ENCODE data around the gene SLC49A3. TPM values are rescaled to one million over a fixed set of nuclear protein-coding genes. Genes with fewer than 3 reads are reported as not detected.
A peak's percentile ranks its signal among the peaks of the same experiment; 100 is the strongest.

The SLC49A3 gene
- total and polyA plus RNA-seq, 2 of the 13 experiments (the other 11 are each of a cell fraction or from before 2014, with no cell fraction given) = 0.07 to 0.17 TPM

GRCh38 chr4:658681-659667, 30.0 kb downstream of the SLC49A3 start (continued):
- TF ChIP-seq, protein P1, sequence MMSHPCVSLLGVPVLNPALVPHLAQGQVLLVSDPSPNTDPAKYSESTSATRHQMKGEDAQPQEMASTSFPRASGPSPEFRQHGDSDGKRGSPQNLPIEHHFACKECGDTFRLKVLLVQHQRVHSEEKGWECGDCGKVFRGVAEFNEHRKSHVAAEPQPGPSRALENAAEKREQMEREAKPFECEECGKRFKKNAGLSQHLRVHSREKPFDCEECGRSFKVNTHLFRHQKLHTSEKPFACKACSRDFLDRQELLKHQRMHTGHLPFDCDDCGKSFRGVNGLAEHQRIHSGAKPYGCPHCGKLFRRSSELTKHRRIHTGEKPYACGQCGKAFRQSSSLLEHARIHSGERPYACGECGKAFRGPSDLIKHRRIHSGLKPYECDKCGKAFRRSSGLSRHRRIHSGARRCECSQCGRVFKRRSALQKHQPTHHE (CRISPR knock-in tag; IDR thresholded peaks at IDR 0.05; ENCODE audit: borderline replicate concordance) = no peak
- no peak for TF ChIP-seq SRSF9 (IDR thresholded peaks at IDR 0.05; ENCODE audit: borderline replicate concordance, insufficient read depth, low read depth, low read length, poor library complexity, severe bottlenecking)
- TF ChIP-seq, protein P2, sequence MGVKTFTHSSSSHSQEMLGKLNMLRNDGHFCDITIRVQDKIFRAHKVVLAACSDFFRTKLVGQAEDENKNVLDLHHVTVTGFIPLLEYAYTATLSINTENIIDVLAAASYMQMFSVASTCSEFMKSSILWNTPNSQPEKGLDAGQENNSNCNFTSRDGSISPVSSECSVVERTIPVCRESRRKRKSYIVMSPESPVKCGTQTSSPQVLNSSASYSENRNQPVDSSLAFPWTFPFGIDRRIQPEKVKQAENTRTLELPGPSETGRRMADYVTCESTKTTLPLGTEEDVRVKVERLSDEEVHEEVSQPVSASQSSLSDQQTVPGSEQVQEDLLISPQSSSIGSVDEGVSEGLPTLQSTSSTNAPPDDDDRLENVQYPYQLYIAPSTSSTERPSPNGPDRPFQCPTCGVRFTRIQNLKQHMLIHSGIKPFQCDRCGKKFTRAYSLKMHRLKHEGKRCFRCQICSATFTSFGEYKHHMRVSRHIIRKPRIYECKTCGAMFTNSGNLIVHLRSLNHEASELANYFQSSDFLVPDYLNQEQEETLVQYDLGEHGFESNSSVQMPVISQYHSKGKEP (CRISPR knock-in tag; IDR thresholded peaks at IDR 0.05) = no peak
- no peak for TF ChIP-seq PAWR (CRISPR knock-in tag; IDR thresholded peaks at IDR 0.05; ENCODE audit: borderline replicate concordance)
- no peak for TF ChIP-seq CCAR2 (optimal IDR thresholded peaks at IDR 0.05; ENCODE audit: low read depth, low read length)
- TF ChIP-seq HDAC1 (CRISPR knock-in tag; IDR thresholded peaks at IDR 0.05) = peak; percentile 70
- no peak for TF ChIP-seq MIER3 (CRISPR knock-in tag; IDR thresholded peaks at IDR 0.05; ENCODE audit: borderline replicate concordance)
- TF ChIP-seq ELF4 (CRISPR knock-in tag; IDR thresholded peaks at IDR 0.05; ENCODE audit: borderline replicate concordance) = no peak
- TF ChIP-seq KDM5A (IDR thresholded peaks at IDR 0.05; ENCODE audit: borderline replicate concordance, low read length) = no peak
- peak; percentile 85 for TF ChIP-seq FOXP4 (CRISPR knock-in tag; IDR thresholded peaks at IDR 0.05)
- TF ChIP-seq SOX5 (CRISPR knock-in tag; IDR thresholded peaks at IDR 0.05; ENCODE audit: borderline replicate concordance) = peak; percentile 63; the same call in 1 of the 2 replicates
- TF ChIP-seq SRF (IDR thresholded peaks at IDR 0.05; ENCODE audit: low read depth, low read length) = no peak
- TF ChIP-seq, protein P3, sequence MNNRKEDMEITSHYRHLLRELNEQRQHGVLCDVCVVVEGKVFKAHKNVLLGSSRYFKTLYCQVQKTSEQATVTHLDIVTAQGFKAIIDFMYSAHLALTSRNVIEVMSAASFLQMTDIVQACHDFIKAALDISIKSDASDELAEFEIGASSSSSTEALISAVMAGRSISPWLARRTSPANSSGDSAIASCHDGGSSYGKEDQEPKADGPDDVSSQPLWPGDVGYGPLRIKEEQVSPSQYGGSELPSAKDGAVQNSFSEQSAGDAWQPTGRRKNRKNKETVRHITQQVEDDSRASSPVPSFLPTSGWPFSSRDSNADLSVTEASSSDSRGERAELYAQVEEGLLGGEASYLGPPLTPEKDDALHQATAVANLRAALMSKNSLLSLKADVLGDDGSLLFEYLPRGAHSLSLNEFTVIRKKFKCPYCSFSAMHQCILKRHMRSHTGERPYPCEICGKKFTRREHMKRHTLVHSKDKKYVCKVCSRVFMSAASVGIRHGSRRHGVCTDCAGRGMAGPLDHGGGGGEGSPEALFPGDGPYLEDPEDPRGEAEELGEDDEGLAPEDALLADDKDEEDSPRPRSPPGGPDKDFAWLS (CRISPR knock-in tag; IDR thresholded peaks at IDR 0.05; ENCODE audit: borderline replicate concordance) = no peak
- no peak for TF ChIP-seq ZNF562 (CRISPR knock-in tag; IDR thresholded peaks at IDR 0.05; ENCODE audit: borderline replicate concordance)
- TF ChIP-seq GPN1 (CRISPR knock-in tag; IDR thresholded peaks at IDR 0.05; ENCODE audit: borderline replicate concordance) = no peak
- no peak for TF ChIP-seq TEF (CRISPR knock-in tag; IDR thresholded peaks at IDR 0.05)
- TF ChIP-seq MXD1 (CRISPR knock-in tag; IDR thresholded peaks at IDR 0.05) = no peak
- no peak for TF ChIP-seq ARNT2 (CRISPR knock-in tag; IDR thresholded peaks at IDR 0.05; ENCODE audit: low read depth)
- TF ChIP-seq ZNF570 (CRISPR knock-in tag; IDR thresholded peaks at IDR 0.05; ENCODE audit: borderline replicate concordance) = no peak
- peak; percentile 90 for TF ChIP-seq RARA (CRISPR knock-in tag; IDR thresholded peaks at IDR 0.05)
